HTERT RPE-1 (cell line): Measurements from ENCODE around the gene PRKN.

Source experiments
- in situ Hi-C: fragments of 300-500 bp; cut with MboI; formaldehyde crosslinking; loops from 4 replicates; pipeline ENCODE4 v1.14.3; 2020; ENCODE audit warnings: low sequenced_read_pairs

PRKN gene

DNA sequence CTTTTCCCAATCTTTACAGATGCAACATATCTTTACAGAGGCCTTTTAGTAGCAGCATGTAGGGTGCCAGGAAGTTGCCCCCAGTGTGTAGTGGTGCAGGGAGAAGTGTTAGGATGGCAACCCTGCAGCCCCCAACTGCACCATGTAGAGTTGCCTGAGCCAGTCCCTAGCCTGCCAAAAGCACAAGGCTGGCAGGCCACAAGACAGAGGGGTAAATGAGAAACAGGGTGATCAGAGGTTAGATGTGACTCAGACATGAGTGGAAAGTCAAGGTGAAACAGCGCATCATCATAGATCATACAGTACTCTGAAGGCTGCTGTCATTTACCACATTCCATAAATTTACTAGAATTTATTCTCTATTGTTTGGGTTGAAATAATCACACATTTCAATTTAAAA lies 467.5 kb downstream of the PRKN start:
- in situ Hi-C loops: no loop called here

DNA sequence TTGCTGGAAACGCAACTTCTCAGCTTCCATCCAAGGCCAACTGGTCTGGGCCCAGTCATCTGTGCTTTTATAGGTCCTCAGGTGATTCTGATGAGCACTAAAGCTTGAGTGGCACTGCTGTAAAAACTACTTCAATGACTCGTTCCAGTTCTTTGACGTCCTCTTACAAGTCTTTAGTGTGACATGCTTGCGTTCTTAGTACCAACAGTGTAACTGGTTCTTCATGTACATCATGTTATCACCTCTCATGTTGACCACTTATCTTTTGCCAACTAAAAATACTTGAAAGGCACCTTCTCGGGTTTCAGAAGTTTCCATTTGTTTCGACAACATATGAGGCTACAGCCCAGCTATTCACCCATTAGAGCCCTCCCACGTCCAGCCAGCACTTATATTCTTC lies 468.9 kb downstream of the PRKN start:
- in situ Hi-C loops: no loop called here

DNA sequence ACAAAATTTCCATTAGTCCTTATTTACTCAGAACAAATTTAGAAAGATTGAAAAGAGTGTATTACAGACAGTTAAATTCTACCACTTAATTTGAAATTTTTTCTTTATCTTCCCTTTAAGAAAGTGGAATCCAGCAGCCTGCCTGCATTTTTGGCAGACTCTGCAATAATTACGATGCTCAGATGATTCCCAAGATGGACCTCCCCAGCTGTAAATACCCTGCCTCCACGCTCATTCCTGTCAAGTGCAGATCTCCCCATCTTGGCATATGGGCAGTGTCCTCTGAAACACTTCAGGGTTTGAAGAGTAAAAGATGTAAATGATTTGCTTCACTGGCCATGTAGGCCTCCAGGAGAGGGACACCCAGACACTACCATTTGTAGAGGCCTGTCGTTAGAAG lies 471.2 kb downstream of the PRKN start:
- in situ Hi-C loops: no loop called here

DNA sequence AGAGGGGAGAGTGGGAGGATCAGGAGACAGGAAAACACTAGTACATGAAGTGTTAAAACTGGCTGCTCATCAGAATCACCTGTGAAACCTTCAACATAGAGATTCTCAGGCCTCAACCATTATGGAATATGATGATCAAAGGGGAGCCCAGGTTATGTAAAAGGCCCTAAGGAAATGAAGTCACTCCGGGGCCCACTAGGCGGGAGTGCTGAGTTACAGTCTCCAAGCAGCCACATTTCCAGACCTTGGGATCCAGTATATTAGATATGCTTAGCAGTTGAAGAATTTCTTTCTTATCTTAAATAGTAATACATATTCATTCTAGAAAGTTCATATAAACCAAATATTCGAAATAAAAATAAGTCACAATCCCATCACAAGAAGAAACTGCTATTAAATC lies 476.3 kb downstream of the PRKN start:
- in situ Hi-C loops: no loop called here

DNA sequence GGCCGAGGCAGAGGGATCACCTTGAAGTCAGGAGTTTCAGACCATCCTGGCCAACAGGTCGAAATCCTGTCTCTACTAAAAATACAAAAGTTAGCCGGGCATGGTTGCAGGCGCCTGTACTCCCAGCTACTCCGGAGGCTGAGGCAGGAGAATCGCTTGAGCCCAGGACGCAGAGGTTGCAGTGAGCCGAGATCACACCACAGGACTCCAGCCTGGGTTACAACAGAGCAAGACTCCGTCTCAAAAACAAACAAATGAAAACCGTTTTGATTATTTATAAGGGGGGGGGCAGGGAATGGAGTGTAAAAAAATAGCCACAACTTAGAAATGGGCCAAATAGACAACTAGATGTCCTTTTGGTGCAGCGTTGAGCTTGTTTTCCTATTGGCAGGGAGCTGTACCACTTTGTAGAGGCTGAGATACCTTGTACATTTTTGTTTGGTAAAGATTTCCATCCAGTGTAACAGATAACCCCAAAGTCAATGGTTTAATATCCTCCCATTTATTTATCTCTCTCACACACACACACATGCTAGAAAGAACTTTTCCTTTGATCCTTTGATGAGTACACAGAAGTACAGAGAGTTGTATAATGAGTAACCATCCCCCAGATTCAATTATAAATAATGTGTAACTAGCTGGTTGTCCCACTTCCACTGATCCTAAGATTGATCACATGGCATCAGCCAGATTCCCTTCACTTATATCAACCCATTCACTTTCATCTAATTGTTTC lies 477.5 kb downstream of the PRKN start:
- in situ Hi-C loops: no loop called here

DNA sequence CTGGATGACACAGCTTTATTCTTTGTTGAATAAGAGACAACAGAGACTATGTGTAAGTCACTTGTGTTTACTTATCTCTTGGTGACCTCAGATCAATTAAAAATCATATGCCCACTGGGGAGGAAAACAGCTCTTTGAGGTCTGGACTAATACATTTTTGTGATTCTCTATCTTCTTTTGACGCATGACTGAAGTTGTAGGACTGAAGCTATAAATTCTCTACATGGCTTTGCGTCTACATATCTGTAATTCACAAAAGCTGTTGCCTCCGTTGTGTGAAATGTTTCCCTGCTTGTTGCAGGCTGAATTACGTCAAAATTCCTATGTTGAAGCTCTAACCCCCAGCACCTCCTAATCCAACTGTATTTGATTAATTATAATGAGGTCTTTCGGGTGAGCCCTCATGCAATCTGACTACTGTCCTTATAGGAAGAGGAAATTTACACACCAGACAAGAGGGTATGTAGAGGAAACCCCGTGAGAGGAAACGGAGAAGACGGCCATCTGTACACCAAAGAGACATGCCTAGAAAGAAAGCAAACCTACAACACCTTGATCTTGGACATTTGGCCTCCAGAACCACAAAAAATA lies 481.6 kb downstream of the PRKN start:
- in situ Hi-C loops: no loop called here

DNA sequence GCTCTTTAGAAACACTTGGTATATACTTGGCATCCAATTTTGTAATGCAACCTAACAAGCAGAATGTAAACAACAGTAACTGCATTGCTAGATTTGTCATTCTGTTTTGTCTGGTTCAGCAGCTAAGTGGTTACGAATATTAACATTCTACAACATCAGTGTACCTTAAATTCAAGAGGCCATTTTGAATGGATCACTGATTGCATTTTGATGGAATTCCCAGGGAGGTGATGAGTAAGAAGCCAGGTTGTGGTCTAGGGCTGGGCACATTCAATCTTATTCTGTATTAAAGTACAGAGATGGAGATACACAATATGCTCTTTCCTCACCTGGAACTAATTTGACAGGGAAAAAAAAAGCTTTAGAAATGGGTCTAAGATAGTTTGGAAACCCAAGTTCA lies 483.5 kb downstream of the PRKN start:
- in situ Hi-C loops: no loop called here

DNA sequence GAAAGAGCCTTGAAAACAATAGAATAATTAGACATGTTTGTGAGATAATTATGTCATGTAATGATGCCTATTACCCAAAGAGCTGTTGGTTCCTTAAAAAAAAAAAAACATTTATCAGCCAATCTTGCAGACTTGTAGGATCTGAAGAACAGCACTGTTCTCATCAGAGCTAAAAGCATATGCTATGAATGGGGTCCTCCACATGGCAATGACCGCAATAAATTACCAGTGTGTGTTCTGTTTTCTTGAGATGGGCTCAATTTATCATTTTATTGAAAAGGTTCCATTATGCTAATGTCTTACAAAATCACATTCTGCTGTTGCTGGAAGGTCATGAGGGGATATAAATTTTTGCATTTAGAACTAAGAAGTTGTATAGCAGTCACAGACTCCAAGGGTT lies 484.7 kb downstream of the PRKN start:
- in situ Hi-C loops: no loop called here

DNA sequence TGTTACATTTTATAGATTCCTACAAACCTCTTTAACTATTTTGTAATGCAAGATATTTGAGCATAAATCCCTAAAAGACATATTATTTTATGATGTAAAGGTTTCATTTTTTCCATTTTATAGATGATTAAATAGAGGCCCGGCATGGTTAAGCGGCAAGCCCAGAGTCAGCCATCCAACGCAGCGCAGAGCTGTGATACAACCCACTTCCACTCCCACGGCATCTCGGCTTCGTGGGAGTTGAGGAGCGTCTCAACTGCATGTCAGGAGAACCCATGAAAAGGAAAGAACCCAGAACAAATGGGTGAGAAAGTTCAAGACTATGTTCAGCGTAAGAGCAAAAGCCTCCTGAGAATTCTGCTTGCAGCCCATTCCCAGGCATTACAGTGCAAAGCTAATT lies 488.2 kb downstream of the PRKN start:
- in situ Hi-C loops: no loop called here

DNA sequence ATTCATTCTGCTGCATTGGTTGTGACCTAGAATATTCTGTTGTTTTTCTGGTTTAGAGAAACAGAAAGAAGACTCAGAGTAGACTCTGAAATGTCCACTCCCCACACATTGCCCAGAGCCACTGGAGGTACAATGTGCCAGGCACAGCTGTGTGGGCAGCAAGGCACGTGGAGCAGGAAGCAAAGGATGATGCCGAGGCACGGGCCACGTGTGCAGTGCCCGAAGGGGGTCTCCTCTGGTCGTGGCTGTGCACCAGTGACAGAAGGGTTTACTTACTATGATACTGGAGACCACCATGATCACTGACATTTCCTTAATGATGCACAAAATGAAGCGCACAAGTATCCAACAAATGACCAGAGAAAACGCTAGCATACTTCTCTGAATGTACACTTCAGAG lies 488.9 kb downstream of the PRKN start:
- in situ Hi-C loops: no loop called here

DNA sequence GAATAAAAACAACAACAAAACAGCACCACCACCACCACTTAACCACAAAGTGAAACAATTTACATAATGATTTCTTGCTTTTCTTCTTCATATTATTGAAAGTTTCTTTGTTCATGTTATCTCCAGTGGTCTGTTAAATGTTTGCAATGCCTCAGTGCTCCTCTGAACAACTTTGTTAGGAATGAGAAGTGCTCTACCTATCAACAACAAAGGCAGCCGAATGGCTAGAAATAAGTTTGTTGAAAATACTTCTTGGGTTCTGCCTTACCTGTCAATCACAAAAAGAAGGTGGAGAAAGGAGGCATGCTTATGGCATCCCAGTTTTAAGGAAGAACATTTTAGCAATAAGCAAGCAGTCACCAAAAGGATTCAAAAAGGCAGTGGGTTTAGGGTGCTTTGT lies 490.2 kb downstream of the PRKN start:
- in situ Hi-C loops: no loop called here

DNA sequence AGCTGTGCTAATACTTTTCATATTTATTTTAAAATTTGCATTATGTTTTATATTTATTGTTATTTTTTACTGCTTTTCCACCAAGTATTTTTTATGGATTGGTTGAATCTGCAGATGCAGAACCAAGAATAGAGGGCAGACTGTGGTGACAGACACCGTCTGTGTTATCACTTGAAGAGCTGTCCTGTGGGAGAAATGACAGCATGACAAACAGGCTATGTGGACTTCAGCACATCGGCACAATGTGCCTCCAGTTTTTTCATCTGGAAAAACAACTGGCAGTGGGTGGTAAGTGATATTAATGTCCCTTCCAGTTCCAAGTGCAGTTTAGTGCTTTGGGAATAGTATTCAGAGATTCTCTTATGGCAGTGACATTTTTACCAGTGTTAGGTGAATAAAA lies 492.9 kb downstream of the PRKN start:
- in situ Hi-C loops: no loop called here

DNA sequence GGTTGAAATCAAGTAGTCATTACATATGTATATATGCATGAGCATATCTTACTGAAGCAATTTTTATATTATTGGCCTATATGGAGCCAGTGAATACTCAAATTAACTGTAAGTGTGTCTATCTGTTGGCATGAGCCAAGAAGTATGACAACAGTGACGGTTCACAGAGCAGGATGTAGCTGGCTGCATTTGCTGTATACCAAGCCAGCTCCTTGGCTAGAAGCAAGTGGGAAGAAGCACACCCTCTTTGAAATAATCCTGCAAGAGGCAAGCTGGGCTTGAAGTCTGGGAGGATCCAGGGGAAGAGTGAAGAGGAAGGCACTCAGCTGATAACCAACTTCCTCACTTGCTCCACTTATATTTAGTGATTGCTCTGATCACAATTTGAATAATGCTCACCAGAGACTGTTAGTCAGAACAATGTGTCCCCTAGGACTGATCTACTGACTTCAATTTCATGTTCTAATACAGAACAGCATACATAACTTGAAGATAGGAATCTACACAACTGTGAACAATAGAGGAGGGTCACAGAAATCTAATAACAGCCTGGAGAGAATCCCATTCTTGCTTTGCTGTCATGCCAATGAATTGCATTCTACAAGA lies 497.3 kb downstream of the PRKN start:
- in situ Hi-C loops: no loop called here

DNA sequence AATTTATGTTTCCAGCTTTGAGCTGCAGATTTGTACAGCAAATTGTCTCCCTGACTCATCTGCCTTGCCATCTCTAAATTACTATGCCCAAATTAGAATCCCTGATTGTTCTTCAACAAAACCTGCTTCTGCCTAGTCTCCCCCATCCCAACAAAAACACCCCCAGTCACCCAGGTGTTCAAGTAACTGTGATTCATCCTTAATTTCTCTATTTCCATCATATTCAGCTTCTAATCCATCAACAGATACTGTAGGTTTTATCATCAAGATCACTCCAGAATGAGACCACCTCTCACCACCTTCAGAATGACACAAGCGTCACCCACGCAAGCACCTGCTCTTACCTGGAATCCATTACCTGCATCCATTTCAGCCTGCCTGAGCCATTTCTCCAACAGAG lies 498.5 kb downstream of the PRKN start:
- in situ Hi-C loops: no loop called here

DNA sequence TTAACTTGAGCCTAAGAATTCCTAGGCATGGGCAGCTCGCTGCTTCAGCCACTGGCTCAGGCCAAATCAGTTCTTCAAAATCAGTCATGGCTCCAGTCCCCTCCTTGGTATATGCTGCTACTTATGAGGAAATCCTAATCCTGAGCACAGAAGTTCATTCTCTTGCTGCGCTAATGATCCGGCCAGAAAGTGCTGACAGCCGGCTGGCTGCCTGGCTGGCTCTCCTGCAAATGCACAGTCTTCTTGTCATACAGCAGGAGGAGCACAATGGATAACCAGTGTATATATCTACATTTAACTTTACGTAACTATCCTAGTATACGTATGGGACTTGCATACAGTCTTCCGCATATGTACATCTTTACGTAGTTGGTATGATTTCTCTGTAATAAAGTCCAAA lies 500.8 kb downstream of the PRKN start:
- in situ Hi-C loops: no loop called here

DNA sequence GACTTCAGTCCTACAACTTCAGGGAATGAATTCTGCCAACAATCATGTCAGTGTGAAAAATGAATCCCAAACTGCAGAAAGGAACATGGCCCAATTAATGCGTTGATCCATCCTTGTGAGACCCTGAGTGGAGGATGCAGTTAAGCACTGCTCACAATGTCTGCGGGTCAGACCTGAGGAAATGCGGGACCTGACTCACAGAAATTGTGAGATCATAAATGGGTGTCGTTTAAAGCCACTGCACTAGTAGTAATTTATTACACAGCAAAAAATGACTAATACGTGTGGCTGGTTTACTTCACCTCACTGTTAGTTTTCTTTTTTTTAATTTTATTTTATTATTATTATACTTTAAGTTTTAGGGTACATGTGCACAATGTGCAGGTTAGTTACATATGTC lies 505.0 kb downstream of the PRKN start:
- in situ Hi-C loops: no loop called here

DNA sequence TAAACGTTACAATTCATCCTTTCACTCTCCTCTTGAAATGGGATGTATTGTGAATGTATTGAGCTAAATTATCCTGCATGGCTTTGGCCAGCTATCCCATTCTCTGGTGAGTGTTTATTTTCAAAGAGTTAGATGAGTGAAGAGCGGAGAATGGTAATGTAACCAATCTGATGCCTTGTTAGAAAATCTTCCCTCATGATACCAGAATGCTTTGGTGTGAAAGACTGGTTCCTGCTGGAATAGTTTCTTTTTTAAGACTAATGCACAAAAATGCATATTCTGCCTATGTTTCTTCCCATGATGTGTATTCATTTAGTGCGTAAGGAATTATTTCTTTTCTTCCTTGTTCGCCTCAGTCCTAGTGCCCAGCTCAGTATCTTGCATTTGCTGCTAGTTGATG lies 506.7 kb downstream of the PRKN start:
- in situ Hi-C loops: no loop called here

DNA sequence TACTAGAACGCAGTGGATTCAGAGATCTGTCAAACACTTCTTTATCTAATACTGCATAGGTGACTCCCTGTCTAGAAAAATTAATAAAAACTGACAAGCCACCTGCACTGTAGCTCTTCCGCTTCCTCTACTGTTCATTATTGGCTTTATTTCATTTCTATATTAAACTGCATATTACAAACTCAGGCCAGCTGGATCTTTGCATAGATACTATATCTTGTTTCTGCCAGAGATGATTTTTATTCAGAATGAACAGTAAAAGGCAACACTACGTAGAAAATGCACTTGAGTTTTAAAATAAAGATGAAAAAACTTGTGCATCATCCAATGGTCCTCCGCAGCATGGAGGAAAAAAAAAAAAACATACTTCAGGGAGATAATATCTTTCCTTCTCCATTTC lies 508.3 kb downstream of the PRKN start:
- in situ Hi-C loops: no loop called here

DNA sequence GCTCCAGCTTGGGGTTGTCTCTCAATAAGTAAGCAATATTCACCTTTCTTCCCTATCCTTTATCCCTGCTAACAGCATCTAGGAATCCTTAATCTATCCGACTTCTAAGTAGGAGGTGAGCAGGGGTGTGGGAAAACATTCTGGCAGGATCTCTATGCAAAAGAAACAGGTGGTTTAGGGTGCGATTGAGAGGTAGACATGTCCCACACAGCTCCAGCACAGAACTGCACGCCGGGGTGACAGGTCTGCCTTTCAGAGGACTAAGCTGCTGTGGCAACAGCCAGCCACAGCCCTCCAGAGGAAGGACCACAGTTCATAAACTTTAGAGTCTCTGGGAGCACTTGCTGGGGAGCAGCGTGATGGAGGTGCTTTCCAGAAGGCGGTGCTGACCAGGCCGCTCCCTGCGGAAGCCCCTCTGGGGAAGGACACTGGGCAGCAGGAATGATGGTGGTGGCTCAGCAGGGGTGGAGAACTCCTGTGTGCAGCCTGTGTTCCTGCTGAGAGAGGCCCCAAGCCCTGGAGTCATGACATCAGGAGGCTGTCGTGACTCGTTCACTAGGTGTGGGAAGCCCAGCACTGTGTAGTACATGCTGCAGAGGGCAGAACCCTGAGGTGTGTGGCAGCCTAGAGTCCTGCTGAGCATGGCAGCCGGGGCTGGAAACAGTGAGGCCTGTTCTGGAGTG lies 509.6 kb downstream of the PRKN start:
- in situ Hi-C loops: no loop called here

DNA sequence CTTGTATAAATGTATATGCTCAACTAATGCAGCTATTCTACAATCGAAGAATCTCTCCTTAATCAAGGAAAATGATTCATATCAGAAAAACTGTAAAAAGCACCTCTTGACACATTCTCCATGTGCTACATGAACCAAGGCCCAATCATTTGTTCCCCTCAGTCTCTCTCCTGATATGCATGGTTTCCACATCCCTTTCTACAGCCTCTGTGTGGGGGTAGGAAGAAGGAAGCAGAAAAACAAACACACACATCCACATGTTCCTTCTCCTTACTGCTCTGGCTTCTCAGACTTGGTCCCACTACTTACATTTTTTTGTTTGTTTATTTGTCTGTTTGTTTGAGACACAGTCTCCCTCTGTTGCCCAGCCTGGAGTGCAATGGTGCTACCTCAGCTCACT lies 510.5 kb downstream of the PRKN start:
- in situ Hi-C loops: no loop called here

DNA sequence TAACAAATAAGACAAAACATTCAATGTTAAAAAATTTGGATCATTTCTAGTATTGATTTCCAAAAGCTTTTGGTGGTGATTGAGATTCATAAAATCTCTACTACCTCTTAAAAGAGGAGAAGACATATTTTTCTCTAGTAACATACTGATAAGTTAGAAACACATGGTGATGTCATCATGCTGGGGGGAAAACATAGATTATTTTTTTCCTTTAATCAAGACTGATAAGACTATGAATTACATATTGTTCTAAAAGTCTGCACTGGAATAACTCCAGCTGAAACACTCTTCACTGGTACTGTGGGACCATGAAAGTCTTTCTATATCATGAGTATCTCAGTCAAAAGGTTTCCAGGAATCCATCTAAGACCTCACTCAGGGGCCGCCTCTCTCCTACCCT lies 515.8 kb downstream of the PRKN start:
- in situ Hi-C loops: no loop called here

DNA sequence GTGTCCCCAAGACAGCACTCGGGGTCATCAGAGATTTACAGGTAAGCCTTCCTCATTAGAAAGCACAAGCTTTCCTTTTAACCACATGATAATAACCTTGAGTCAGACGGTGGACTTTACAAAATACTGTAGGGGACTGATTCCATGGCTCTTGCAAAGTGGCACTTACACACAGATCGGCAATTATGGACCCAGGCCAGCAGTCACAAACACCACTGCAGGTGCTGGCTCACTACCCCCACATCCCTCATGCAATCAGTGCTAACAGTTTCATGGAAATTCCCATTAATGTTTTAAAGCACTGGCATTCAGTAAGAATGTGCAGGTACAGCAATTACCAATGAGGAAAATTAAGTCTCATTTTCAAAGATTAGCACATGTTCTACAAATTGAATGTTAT lies 516.5 kb downstream of the PRKN start:
- in situ Hi-C loops: no loop called here
